Brain microvascular endothelial cell (primary cell): Measurements from ENCODE around the gene PHEX.

ENCODE experiments used
- DNase-seq: peaks from one replicate; pipeline ENCODE4 v3.0.0-alpha.2; 2020
- H3K27ac ChIP-seq: fragments of 250-450 bp; sonication (Bioruptor Pico); 2 replicates; pipeline ENCODE4 v1.5.1; 2020; ENCODE audit warnings: mild to moderate bottlenecking, moderate library complexity
- H3K27me3 ChIP-seq: fragments of 250-450 bp; sonication (Bioruptor Pico); replicated peaks from 2 replicates; pipeline ENCODE4 v1.5.1; 2020; ENCODE audit warnings: mild to moderate bottlenecking
- H3K36me3 ChIP-seq: fragments of 250-450 bp; sonication (Bioruptor Pico); replicated peaks from 2 replicates; pipeline ENCODE4 v1.5.1; 2020; ENCODE audit warnings: mild to moderate bottlenecking
- H3K4me3 ChIP-seq: 2 replicates; pipeline ENCODE4 v1.5.1; 2011; ENCODE audit warnings: low read depth, mild to moderate bottlenecking, control low read depth, low read length, moderate library complexity
- in situ Hi-C: cut with HindIII; loops from 2 replicates; pipeline ENCODE4 v1.10.0; 2017; ENCODE audit warnings: low sequenced_read_pairs, low pct_ligation_motif_present
- TF ChIP-seq, protein P1 (sequence below): IDR thresholded peaks from 2 replicates; pipeline ENCODE4 v1.5.1; 2011; ENCODE audit warnings: low read depth, mild to moderate bottlenecking, moderate library complexity, low read length, control low read depth, inconsistent platforms; ENCODE audit errors: missing control alignments

Gene PHEX

DNA sequence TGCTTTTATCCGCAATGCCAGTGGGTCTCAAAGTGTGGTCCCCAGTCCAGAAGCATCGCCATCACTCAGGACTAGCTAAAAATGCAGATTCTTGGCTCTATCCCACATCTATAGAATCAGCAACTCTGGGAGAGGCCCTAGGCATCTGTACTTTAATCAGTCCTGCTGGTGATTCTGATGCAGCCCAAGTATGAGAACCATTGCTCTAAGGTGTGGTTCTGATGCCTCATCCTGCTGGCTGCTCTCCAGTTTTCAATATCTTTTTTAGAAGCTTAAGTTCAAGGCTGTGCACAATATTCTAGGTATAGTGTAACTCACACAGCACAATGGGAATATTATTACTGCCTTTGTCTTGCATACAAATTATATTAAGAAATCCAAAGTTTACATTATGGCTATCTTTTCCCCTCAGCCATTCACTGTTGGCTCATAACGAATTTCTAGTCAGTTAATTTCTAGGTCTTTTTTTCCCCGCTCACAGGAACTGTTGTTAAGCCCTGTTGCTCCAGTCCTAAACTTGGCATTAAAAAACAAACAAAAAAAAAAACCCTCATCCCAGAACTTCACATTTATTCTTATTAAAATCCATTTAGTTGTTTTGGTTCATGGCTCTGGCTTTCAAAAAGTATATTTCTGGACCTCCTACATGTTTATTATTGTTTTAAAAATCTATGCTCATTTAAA, 109.1 kb downstream of the PHEX start:
- TF ChIP-seq, protein P1, sequence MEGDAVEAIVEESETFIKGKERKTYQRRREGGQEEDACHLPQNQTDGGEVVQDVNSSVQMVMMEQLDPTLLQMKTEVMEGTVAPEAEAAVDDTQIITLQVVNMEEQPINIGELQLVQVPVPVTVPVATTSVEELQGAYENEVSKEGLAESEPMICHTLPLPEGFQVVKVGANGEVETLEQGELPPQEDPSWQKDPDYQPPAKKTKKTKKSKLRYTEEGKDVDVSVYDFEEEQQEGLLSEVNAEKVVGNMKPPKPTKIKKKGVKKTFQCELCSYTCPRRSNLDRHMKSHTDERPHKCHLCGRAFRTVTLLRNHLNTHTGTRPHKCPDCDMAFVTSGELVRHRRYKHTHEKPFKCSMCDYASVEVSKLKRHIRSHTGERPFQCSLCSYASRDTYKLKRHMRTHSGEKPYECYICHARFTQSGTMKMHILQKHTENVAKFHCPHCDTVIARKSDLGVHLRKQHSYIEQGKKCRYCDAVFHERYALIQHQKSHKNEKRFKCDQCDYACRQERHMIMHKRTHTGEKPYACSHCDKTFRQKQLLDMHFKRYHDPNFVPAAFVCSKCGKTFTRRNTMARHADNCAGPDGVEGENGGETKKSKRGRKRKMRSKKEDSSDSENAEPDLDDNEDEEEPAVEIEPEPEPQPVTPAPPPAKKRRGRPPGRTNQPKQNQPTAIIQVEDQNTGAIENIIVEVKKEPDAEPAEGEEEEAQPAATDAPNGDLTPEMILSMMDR: no peak
- Histone ChIP-seq H3K27ac (no peak overlapping the region), H3K36me3 (no peaks in the 10 kb centered on the region), H3K4me3 (no peak overlapping the region), H3K27me3 (no peaks in the 10 kb centered on the region)
- in situ Hi-C loops: no loop called here
- no peak for DNase-seq

DNA sequence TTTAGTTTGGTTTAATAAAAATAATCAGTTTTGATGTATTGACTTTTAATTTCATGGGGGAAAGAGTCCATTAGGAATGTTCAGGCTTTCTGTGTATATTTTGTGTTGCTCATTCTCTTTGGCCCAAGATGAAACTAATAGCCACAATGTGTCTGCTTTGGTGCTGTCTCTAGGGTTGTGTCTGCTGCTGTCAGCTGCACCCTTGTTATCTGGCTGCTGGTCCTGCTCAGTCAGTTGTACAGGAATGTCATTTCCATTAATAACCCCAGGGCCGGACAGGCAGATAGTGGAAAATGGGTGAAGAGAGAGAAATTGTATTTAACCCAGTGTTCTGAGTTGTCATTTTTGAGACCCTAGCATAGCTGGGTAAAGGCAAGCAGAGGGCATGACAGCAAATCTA, 115.1 kb downstream of the PHEX start:
- TF ChIP-seq, protein P1: no peak
- in situ Hi-C loops: no loop called here

GRCh38 chrX:22147942-22148341, 115.8 kb downstream of the PHEX start:
- no peaks in the 10 kb centered on the region for H3K27me3 ChIP-seq
- no peak overlapping the region for H3K4me3 ChIP-seq
- in situ Hi-C loops: no loop called here
- H3K27ac ChIP-seq: no peak overlapping the region
- TF ChIP-seq, protein P1: no peak
- no peak for DNase-seq
- H3K36me3 ChIP-seq: no peaks in the 10 kb centered on the region

More for the DNA sequence above, 115.1 kb downstream of the PHEX start:
- Histone ChIP-seq H3K27ac (no peak overlapping the region), H3K4me3 (no peak overlapping the region), H3K36me3 (no peaks in the 10 kb centered on the region), H3K27me3 (no peaks in the 10 kb centered on the region)
- DNase-seq: no peak

DNA sequence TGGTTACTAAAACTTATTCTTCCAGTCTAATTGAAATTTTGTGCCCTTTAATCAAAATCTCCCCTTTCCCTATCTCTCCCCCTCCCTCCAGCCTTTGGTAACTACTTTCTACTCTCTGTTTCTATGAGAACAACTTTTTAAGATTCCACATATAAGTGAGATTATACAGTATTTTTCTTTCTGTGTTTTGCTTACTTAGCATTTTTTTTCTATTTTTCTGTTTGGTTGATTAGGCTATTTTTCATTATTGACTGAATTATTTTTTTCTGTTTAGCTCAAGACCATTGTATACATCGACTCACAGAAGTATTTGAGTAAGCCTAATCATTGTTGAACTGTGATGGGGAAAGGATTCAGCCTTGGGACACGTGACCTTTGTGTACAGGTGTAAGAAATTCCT, 116.4 kb downstream of the PHEX start:
- no peak overlapping the region for H3K27ac ChIP-seq
- in situ Hi-C loops: no loop called here
- no peak for DNase-seq
- no peaks in the 10 kb centered on the region for H3K36me3 ChIP-seq
- no peak overlapping the region for H3K4me3 ChIP-seq
- TF ChIP-seq, protein P1: no peak
- no peaks in the 10 kb centered on the region for H3K27me3 ChIP-seq

- H3K4me3 ChIP-seq: no peak overlapping the region
- no peak for DNase-seq
- in situ Hi-C loops: no loop called here
- no peak overlapping the region for H3K27ac ChIP-seq
- no peaks in the 10 kb centered on the region for H3K27me3 ChIP-seq
- H3K36me3 ChIP-seq: no peaks in the 10 kb centered on the region
- TF ChIP-seq, protein P1: no peak
Observed at GRCh38 chrX:22150371-22150770, 118.2 kb downstream of the PHEX start.

DNA sequence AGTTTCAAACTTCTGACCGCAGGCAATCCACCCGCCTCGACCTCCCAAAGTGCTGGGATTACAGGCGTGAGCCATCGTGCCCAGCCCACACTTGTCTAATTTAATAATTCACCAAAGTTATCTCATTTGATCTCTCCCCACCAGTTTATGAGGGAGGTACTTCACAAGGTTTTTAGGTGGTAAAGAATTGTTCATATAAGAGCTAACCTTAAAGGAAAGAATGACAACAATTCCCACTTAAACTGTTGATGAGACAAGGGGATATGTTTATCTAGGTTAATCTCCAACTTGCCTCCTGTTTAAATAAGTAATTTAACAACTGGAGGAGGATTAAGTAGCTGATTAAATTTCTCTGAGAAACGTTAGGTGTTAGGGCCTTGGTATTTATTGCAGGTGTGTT, 123.0 kb downstream of the PHEX start:
- H3K4me3 ChIP-seq: no peak overlapping the region
- no peak overlapping the region for H3K27ac ChIP-seq
- no peaks in the 10 kb centered on the region for H3K27me3 ChIP-seq
- TF ChIP-seq, protein P1: no peak
- in situ Hi-C loops: no loop called here
- DNase-seq: no peak
- no peaks in the 10 kb centered on the region for H3K36me3 ChIP-seq
